GM23248 (cell line): Measurements from ENCODE around the gene CFAP100.

Experiments used
- EZH2 ChIP-seq: fragments of 200-600 bp; sonication (generic); IDR thresholded peaks from 2 replicates; pipeline ENCODE4 v1.6.1; 2018; ENCODE audit warnings: antibody characterized with exemption, mild to moderate bottlenecking; ENCODE audit not compliant: insufficient read depth, poor library complexity, severe bottlenecking
- EZH2phosphoT487 ChIP-seq: fragments of 200-600 bp; sonication (generic); IDR thresholded peaks from 2 replicates; pipeline ENCODE4 v1.6.1; 2018; ENCODE audit warnings: antibody characterized with exemption, moderate library complexity, mild to moderate bottlenecking, low read depth; ENCODE audit not compliant: insufficient read depth

DNA sequence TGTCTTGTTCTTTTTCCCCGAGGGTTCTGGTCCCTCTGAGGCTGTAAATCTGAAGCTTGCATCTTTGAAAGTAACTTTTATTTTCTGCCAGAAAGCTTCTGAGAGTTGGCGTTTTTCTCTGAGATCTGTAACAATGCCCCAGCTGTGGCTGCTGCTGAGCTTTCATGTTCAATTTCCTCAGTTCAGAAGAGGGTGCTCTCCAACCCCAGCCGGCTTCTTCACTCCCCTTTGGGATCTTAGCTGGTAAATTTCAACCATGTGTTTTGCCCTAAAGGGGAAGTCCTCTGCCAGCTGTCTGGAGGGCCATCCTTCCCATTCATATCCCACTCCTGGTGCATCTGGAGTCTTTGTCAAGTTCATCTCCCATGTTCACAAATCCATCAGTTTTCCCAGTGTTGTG lies 18.3 kb upstream of the CFAP100 start:
- TF ChIP-seq EZH2phosphoT487 (no peak), EZH2 (no peak)
